Measurements from ENCODE around the gene EED.

EED gene

DNA sequence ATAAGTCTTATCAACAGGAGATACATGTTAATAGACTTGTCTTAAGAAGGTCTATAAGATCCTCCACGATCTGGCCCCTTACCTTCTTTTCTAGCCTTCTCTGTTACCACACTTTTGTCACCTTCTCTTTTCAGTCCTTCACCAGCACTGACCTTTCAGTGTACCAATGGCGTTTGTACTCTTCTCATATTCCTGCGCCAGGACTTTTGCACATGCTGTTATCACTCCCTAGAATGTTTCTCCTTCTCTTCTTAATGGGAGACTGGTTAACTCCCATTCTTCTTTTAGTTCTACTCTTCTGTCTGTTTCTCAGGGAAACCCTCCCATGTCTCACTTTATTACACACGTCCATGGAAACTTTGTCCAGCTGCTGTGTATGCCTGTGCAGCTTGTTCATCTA, 4.4 kb upstream of the EED start:
- Histone ChIP-seq H3K36me3 (no peaks in the 10 kb centered on the region), H3K27me3 (no peaks in the 10 kb centered on the region), H3K9me3 (no peaks in the 10 kb centered on the region), H3K27ac (no peak overlapping the region), H3K4me1 (peaks cover 0 to 4% (median 0%) of the 10 kb centered on the region in 4 donors), H3K4me3 (no peak overlapping the region)
- intact Hi-C loops (cut with DNase I; ENCODE audit: low total_unique reads): loop anchor here (5.0 kb wide), 1 partner anchor 62 kb away; the partner anchor contains the start of gene HIKESHI
- DNase-seq: no peak
- TF ChIP-seq, protein P1, sequence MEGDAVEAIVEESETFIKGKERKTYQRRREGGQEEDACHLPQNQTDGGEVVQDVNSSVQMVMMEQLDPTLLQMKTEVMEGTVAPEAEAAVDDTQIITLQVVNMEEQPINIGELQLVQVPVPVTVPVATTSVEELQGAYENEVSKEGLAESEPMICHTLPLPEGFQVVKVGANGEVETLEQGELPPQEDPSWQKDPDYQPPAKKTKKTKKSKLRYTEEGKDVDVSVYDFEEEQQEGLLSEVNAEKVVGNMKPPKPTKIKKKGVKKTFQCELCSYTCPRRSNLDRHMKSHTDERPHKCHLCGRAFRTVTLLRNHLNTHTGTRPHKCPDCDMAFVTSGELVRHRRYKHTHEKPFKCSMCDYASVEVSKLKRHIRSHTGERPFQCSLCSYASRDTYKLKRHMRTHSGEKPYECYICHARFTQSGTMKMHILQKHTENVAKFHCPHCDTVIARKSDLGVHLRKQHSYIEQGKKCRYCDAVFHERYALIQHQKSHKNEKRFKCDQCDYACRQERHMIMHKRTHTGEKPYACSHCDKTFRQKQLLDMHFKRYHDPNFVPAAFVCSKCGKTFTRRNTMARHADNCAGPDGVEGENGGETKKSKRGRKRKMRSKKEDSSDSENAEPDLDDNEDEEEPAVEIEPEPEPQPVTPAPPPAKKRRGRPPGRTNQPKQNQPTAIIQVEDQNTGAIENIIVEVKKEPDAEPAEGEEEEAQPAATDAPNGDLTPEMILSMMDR (IDR thresholded peaks at IDR 0.05): no peak

DNA sequence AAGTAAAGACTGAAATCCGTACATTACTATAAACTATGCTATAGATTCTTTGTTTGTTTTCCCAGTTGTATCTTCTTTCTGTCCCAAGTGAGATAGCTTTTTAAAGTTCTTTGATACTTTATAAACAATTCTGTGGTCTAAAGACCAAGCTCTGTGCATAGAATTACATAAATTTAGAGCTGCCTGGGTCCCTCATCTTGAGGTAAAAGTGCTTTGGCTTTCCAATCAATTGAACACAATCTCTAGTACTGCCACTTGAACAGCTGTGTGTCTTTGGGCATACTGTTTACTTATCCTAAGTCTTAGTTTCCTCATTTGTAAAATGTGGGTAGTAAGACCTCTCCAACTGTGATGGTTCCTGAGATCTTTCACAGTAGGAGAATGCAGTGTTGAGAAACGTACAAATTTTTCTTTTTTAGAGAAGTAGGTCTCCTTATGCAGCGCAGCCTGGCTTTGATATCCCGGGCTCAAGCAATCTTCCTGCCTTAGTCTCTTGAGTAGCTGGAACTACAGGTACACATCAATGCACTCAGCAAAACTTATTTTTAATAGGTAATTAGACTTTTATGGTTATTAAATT, 2.5 kb upstream of the EED start:
- H3K27me3 ChIP-seq: no peaks in the 10 kb centered on the region
- no peak overlapping the region for H3K4me3 ChIP-seq
- no peaks in the 10 kb centered on the region for H3K9me3 ChIP-seq
- no peaks in the 10 kb centered on the region for H3K36me3 ChIP-seq
- H3K27ac ChIP-seq: no peak overlapping the region
- TF ChIP-seq, protein P1 (IDR thresholded peaks at IDR 0.05): no peak
- intact Hi-C loops (cut with DNase I; ENCODE audit: low total_unique reads): loop anchor here (5.0 kb wide), 1 partner anchor 60 kb away; the partner anchor contains the start of gene HIKESHI
- DNase-seq: no peak
- H3K4me1 ChIP-seq: peaks cover 0 to 14% (median 11%) of the 10 kb centered on the region in 4 donors

DNA sequence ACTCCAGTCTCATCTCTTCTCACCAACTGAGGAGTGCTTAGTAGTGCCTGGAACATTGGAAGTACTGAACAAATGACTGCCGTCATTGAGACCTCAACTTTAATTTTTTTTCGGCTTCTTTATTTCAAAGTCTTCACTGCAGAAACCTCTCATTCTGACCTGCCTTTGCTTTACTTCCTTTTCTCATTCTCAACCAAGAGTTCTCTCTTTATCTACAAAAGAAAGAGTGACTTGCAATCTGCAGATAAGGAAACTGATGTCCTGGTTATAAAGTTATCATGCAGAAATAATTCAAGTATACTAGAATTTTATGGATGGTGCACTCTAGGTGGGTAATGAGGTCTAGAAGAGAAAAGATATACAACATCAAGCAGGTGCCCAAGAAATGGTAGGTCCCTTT, 1.2 kb upstream of the EED start:
- no peaks in the 10 kb centered on the region for H3K36me3 ChIP-seq
- no peak for DNase-seq
- no peaks in the 10 kb centered on the region for H3K9me3 ChIP-seq
- intact Hi-C loops (cut with DNase I; ENCODE audit: low total_unique reads): loop anchor here (5.0 kb wide), 1 partner anchor 59 kb away; the partner anchor contains the start of gene HIKESHI
- no peaks in the 10 kb centered on the region for H3K27me3 ChIP-seq
- no peak overlapping the region for H3K4me3 ChIP-seq
- H3K4me1 ChIP-seq: peaks cover 0 to 18% (median 13%) of the 10 kb centered on the region in 4 donors
- TF ChIP-seq, protein P1 (IDR thresholded peaks at IDR 0.05): no peak
- H3K27ac ChIP-seq: peak overlapping the region in 1 of 2 donors; percentile 94

DNA sequence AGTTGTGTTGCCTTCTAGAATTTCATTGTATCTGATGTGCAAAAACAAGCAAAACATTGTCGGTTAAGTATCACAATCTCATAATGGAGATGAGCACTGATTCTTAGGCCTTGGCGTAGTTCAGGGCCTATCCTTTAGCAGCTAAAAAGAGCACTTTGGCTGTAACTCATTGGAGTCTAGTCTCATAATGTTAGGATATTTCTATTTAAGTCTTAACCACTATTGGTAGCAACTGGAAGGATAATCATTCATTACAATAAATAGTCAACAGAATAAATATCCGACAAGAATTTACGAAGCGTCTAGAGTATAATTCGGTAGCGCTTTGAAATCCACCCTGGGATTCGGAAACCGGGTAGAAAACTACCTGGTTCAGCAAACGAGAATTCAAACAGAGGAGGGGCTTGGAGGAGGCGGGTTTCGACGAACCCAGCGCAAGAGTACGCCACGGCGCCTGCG, 461 bp upstream of the EED start:
- intact Hi-C loops (cut with DNase I; ENCODE audit: low total_unique reads): loop anchor here (5.0 kb wide), 1 partner anchor 58 kb away; the partner anchor contains the start of gene HIKESHI
- Histone ChIP-seq H3K4me3 (peak overlapping the region; percentile 76 to 81), H3K36me3 (no peaks in the 10 kb centered on the region), H3K4me1 (peaks cover 0 to 25% (median 15%) of the 10 kb centered on the region in 4 donors), H3K27me3 (no peaks in the 10 kb centered on the region), H3K9me3 (no peaks in the 10 kb centered on the region), H3K27ac (peak overlapping the region; percentile 94 to 96)
- DNase-seq: peak; percentile 76 to 91
- TF ChIP-seq, protein P1 (IDR thresholded peaks at IDR 0.05): no peak

DNA sequence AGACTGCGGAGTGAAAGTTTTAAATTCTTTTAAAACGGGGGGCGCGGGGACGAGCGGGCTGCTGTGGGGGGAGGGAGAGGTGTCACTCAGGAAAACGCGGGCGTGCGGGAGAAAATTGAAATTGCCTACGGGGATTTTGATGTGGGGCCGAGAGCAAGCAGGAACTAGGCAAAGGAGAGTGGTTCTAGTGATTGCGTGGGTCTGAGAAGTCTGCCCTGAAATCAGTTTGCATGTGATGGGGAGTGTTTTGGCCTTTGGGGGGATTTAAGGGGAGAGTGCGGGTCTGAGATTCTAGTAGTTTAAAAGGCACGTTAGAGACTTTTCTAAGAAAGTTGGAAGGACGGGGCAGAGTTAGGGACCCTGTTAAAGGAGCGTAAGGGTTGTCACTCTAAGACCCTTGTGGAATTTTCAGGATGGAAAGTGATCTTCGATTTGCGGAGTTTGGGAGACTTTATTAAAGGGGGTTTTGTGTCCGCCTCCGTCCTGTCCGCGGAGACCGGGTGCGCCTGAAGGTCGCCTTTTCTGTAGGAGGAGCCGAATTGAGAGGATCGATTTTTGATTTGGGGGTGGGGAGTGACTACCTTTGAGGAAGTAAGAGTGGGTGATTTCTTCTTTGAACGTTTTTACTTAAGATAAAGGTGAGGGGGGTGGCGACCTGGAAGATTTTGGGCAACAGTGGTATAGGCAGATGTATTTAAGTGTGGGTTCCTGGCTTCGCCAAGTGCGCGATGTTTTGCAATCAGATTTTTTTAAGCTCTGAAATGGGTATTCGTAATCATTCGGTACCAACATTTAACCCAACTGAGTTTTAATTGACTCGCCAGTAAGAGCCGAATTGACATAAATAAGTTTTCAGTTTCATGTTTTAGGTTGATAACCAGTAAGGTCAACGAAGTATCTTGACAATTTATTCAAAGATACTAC, 1.1 kb downstream of the EED start:
- Histone ChIP-seq H3K36me3 (no peaks in the 10 kb centered on the region), H3K4me1 (peaks cover 0 to 33% (median 15%) of the 10 kb centered on the region in 4 donors), H3K27me3 (no peaks in the 10 kb centered on the region), H3K9me3 (no peaks in the 10 kb centered on the region), H3K27ac (peak overlapping the region; percentile 94 to 96), H3K4me3 (peak overlapping the region; percentile 76 to 81)
- TF ChIP-seq, protein P1 (IDR thresholded peaks at IDR 0.05): no peak
- intact Hi-C loops (cut with DNase I; ENCODE audit: low total_unique reads): no loop called here
- DNase-seq: no peak

All from tibial artery (tissue), 4 donors.